HG03025 (cell line): ENCODE data around the gene KCNK7.

Experiments
- ATAC-seq: cut with Tn5 transposase; IDR thresholded peaks from one replicate; pipeline ENCODE4 v1.9.1; 2021; ENCODE audit warnings: mild to moderate bottlenecking, moderate library complexity; ENCODE audit not compliant: unreplicated experiment, low FRiP score

The KCNK7 gene

DNA sequence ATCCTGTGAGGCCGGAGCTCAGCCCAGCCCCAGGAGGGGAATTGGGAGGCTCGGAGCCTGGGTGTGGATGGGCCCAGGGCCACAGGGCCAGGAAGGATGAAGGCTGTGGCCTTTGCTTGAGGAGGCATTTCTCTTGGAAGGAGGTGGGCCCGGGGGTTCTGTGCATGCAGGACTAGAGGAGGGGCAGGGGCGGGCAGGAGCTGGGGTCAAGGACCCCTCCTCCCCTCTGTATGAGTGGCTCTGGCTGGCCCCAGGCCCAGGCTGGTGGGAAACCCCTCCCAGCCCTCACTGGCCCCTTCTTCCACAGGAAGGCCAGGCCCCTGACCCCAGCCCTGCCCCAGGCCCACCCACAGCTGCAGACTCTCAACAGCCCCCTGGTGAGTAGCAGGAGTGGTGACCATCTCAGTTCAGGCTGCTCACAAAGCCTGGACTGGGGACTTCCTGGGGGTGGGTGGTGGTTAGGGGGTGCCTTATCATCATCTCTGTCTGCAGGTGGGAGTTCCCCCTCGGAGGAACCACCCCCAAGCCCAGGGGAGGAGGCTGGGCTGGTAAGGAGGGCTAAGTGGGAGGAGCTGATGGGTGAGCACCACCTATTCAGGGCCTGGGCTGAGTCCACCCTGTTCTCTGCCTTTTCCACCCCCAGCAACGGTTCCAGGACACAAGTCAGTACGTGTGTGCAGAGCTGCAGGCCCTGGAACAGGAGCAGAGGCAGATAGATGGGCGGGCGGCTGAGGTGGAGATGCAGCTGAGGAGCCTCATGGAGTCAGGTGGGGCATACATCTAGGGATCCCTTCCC, 6.0 kb downstream of the KCNK7 start:
- no peak for ATAC-seq

DNA sequence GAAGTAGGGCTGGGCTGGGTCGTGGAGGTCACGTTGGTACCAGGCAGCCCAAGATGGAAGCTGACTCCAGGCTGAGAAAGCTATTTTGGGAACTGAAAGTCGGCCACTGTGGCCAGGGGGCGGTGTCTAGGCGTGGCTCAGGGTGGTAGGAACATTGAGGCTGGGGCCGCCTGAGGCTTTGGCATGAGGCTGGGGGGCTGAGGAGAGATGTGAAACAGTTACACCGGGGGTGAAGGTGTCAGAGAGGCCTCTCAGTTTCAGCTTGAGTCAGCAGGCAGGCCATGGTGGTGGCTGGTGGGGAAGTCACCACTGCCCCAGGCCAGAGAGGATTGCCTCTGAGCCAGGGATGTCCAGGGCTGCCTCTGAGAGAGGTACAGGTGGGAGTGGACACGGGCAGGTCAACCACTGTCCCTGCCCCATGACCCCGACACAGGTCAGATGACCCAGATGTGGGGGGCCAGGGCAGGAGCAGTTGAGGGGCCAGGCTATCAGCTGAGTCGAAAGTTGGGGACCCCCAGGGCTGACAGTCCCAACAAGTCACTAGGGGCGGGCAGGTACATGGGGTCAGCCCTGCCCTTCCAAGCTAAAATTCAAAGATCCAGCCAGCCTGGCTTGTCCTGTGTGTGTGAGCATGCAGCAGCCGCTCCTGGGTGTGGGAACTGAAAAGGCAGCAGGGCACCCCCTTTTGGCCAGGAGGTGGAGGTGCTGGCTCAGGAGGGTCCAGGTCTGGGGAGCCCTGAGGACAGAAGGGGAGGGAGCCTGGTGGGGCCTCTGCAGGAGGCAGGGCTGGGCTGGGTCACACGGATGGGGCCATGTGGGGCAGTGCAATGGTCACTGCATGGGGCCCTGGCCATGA, 7.2 kb downstream of the KCNK7 start:
- peak; percentile 67 for ATAC-seq

DNA sequence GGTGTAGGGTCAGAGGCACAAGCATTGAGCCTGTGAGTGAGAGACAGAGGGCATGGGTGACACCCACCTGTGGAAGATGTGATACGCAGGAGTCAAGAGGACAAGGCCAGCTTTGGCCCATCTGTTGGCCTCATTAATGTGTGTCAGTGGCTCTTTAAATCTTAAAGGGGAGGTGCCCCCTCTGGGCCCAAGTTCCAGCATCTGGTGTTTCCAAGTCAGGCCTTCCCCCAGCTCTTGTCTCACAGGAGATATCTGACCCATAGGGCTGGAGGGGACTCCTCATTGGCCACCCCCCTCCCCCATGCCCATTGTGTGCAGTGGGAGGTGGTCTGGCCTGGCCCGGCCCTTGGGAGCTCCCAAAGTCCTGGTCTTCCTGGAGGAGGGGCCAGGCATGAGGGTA, 8.9 kb downstream of the KCNK7 start:
- ATAC-seq = no peak

DNA sequence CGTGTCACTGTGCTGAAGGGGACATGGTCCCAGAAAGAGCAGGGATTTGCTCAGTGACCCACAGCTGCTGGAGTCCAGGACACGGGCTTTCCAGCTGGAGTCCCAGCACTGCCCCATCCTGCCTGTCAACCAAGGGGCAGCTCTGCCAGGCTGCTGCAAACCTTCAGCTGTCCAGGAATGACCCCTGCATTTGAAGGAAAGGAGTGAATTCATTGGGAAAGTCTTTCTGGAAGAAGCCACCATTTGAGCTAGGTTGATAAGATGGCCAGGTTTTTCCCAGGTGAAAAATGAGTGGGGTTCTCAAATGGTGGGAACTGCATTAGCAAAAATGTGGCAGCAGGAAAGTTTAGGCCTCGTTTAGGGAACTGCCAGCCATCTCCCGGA, 9.4 kb downstream of the KCNK7 start:
- ATAC-seq = no peak

DNA sequence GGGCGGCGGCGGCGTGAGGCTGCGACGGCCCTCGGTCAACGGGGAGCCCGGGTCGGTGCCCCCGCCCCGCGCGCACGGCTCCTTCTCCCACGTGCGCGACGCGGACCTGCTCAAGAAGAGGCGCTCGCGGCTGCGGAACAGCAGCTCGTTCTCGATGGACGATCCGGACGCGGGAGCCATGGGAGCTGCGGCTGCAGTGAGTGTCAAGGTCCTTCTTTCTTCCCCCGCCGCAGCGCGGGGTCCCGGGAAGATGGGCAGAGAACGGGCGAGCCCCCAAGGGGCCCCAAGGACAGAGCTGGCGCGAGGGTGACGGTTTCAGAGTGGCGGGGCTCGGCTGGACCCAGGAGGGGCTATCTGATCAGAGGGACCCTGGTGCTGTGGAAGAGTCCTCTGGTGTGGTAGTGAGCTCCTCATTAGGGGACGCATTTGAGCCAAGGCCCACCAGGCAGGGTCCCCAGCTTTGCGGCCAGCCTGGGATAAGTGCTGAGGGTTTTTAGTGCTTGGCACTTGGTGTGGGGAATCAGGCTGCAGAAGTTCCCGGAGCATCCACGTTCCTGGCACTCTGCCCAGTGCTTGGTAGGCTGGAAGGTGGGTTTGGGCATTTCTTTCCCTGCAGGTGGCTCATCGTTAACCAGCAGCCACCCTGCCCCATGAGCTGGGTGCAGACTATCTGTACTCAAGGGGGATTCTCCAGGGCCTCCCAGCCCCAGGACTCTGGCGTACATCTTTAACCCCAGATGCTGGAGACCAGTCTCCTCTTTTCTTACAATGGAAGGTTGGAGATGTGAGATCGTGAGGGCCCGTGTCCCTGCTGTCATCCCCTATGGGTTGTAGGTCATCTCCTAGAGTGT, 10.0 kb downstream of the KCNK7 start:
- no peak for ATAC-seq

DNA sequence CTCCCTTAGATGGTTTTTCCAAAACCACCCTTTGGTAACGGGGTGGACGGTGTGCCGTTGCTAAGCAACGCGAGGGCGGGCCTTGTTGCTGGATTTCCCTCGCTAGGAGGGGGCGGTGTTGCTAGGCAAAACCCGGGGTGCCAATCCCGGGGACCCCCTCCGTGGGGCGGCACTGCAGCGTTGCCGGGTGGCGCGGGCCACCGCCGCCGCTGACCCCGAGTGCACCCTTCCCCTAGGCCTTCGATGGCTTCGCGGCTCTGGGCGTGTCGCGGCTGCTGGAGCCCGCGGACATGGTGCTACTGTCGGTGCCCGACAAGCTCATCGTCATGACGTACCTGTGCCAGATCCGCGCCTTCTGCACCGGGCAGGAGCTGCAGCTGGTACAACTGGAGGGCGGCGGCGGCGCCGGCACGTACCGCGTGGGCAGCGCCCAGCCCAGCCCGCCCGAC, 10.9 kb downstream of the KCNK7 start:
- no peak for ATAC-seq

DNA sequence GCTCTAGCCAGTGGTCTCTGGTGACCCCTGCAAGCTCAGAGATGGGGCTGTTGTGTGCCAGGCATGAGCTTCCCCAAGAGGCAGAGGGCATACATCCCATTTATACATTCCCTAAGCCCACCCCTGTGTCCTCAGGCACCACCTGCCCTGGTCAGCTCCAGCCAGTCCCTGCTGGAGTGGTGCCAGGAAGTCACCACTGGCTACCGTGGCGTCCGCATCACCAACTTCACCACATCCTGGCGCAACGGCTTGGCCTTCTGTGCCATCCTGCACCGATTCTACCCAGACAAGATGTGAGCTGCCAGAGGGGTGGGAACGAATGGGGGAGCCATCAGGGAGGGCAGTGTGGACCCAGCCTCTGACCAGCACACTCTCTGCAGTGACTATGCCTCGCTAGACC, 11.5 kb downstream of the KCNK7 start:
- ATAC-seq = no peak

DNA sequence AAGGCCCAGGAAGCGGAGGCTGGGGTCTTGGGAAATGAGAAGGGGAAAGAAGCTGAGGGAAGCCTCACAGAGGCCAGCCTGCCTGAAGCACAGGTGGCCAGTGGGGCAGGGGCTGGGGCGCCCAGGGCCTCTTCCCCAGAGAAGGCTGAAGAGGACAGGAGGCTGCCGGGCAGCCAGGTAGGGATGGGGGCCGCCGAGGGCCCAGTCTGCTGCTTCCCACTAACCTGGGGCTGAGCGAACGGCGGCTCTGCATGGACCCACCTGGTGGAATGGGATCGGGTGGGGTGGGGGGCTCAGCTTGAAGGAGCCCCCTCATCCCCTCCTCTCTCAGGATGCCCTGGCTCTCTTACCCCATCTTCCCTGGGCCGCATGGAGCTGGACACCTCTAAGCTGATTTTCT, 12.0 kb downstream of the KCNK7 start:
- ATAC-seq = no peak

DNA sequence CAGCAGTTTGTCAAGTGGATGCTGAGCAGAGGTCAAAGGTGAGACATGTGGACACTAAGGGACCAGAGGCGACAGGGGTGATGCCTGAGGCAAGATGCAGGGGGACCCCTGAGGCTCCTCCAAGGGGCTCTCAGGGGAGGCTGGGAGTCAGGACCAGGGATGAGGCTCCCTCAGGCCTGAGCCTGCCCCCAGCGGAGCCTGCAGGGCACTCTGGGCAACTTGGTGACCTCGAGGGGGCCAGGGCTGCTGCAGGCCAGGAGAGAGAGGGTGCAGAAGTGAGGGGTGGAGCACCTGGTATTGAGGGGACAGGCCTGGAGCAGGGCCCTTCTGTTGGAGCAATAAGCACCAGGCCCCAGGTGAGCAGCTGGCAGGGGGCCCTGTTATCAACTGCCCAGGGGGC, 13.7 kb downstream of the KCNK7 start:
- no peak for ATAC-seq

DNA sequence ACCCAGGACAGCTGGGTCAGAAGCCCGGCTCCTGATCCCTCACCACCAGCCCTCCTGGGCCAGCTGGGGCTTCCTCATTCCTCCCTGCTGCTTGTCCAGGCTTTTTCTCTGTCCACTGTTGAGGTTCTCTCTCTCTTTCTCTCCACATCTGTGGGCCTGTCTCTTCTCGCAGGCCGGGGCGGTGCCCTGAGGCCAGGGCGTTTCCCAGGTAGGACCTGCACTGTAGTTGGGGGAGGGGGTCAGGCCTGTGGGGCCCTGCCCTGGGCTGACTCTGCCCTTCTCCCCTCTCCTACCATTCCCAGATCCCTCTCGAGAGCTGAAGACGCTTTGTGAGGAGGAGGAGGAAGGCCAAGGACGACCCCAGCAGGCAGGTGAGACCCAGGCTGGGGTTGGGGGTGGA, 14.8 kb downstream of the KCNK7 start:
- no peak for ATAC-seq

DNA sequence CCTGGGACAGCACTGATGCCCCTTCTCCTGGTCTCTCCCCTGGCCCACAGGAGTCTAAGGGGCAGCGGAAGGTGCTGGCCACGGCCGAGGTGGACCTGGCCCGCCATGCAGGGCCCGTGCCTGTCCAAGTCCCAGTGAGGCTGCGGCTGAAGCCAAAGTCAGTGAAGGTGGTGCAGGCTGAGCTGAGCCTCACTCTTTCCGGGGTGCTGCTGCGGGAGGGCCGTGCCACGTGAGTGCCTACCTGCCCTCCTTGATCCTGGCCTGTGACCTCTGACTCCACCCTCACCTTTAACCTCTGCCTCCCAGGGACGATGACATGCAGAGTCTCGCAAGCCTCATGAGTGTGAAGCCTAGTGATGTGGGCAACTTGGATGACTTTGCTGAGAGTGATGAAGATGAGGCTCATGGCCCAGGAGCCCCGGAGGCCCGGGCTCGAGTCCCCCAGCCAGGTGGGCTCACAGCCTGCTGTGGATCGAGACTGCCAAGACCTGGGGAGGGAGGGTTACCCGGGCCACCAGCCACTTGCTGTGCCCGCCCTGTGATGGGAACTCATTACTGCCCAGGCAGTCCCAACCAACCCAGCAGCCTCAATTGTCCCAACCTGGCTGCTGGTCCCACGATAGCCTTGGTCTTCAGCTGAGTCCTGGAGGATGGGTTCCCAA, 15.4 kb downstream of the KCNK7 start:
- no peak for ATAC-seq

DNA sequence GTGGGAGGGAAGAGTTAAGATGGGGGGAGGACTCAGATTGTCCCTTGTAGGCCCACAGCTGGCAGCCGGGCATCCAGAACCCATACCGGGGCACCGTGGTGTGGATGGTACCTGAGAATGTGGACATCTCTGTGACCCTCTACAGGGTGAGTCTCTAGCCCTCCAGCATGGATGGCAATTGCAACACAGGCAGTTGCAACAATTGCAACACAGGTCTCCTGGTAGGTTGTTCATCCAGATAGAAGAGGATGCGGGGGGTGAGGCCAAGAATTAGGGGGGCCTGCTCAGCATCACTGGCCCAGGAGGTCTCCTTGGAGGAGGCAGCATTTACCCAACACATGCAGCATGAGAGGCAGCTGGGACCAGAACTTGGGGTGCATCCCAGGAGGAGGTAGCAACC, 16.3 kb downstream of the KCNK7 start:
- no peak for ATAC-seq

DNA sequence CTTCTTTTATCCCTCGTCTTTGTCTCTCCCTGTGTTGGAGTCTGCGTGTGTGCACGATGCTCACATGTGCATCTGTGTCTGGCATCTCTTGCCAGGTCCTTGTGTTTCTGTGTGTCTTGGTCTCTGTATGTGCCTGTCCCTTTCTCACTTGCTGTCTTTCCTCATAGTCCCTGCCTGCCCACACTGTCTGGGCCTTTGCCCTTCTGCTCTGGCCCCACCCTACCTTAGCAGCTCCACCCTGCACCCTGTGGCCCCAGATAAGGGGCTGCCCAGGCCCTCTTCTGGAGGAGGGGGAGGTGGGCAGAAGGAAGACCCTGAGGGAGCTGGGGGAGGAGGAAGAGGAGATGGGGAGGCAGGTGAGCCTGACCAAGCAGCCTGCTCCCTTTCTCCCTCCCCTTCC, 16.9 kb downstream of the KCNK7 start:
- ATAC-seq = no peak

DNA sequence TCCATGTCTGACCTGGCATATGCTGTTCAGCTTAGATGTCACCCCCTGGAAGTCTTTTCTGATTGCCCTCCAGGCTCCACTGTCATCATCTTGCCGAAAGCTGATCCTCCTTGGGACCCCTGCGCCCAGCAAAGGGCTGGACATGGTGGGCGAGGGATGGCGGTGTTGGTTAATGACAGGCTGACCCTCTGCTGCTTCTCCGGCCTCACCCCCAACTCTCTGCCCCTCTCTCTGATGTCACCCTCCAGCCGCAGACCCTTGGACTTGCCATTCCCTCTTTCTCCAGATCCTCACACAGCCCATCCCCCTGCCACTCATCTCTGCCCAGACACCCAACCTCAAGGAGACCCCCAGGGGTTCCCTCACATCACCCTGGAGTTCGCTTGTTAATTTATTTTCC, 17.5 kb downstream of the KCNK7 start:
- ATAC-seq = no peak

DNA sequence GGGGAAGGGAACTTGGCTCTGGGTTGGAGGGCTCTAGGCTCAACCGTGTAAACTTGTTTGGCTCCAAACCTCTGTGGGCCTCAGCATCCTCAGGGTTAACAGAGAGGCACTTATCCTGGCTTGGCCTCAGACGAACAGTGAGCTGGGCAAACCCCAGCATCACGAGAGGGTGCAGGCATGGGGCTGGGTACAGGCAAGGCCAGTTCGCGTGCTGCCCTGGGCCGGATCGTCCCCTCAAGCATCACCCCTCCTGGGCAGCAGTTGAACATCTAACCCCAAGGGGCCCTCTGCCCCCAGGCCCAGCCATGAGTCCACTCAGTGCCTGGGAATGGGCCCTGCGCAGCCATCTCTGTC, 17.9 kb downstream of the KCNK7 start:
- ATAC-seq = no peak

DNA sequence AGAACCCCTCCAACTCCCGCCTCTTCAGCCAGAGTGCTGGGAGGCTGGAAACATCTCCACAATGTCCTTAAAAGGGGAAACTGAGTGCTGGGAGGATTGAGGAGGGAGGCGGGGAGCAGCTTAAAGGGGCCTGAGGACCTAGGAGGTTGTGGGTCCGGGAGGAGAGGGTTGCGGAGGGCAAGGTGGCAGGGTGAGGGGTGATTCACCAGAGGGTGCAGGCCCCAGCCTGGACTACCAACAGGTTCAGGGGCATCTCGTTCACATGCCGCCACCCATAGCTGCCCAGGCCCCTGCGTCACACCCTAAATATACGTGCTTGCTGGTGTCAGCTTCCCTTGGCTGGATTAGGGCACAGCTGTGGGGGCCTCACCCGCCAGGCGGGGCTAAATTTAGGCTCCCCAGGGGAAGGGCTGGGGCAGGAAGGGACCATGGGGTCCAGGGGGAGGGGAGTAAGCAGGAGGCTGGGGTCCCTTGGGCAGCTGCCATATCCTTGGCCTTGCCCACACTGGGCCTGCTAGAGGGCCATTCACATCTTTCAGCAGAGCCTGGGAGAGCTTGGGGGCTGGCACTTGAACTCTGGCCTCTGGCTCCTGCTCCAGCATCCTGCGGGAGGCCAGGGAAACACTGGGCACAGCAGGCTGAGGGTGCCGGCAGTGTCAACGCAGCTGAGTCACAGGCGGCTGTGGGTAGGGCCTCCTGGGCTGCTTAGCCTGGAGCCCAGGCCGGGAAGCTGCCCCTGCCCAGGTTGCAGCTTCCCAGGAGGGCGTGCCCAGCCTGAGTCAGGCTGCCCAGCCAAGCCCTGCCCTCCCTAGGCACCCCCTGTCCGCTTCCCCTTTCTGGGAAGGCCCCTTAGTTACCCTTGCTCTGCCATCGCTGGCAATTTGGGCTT, 18.5 kb downstream of the KCNK7 start:
- no peak for ATAC-seq

DNA sequence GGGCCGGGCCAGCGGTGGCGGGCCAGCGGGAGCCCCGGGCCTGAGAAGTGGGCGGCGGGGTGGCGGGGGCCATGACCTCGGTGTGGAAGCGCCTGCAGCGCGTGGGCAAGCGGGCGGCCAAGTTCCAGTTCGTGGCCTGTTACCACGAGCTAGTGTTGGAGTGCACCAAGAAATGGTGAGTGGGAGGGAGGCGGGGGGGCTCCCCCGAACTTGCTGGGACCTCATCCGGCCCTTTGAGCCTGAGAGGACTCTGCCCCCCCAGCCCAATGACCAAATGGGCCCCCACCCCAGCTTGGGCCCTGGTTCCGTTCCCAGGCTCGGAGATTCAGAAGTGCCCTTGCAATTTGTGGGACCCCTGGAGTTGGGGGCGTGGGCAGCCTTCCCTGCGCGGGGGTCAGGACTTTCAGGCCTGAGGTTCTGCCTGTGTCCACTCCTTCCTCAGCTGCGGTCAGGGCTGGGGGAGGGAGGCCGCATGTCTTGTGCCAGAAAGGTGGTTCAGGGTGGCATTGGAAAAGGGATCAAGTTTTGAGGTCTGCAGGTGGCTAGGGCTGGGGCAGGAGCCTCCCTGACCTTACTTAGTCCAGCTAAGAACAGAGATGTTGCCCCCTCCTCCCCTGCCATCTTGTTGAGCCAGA, 19.3 kb downstream of the KCNK7 start:
- no peak for ATAC-seq

DNA sequence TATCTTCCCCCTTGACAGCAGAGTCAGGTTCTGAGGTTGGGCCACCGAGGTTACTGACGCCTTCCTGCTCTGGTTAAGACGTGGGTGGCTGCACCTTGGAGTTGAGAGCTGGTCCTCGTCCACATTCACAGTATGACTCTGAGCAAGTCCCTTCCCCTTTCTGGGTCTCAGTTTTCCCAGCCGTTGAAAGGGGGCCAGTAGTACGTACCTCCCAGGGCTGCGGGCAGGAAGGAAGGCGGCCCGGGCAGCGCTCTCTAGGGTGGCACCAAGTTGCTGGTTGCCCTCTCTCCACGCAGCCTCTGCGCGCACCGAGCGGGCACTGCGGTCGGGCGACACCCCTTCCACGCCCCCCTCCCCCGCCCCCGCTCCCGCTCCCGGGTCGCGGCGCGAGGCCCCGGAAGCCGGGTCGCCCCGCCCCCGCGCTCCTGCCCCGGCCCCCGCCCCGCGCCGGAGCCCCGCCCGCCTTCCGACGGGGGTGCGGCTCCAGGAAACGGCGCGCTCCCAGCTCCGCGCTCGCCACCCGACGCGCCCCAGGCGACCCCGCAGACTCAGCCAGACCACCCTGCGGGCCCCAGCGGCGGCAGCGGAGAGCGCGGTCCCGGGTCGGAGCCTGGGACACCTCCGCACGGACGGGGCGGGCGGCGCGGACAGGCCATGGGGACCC, 19.9 kb downstream of the KCNK7 start, which contains the start of gene EHBP1L1:
Gene EHBP1L1 (plus strand): TSS at position 486 of the 664 bp plus-strand sequence. CDS start 250 bp downstream, outside the sequence.
- no peak for ATAC-seq
